Mucosa of descending colon (tissue), 3 donors: ENCODE data around the gene ATG16L1. TPM values are rescaled to one million over a fixed set of nuclear protein-coding genes. Genes with fewer than 3 reads are reported as not detected.

Source experiments
- ATAC-seq: fragments of 200-7000 bp; cut with Tn5 transposase; one replicate; pipeline ENCODE4 v1.9.1; 2020; ENCODE audit warnings: mild to moderate bottlenecking, moderate library complexity
- DNase-seq, 3 donors: peaks; one replicate each; pipeline ENCODE4 v3.0.0-alpha.2; 2020
- H3K36me3 ChIP-seq: fragments of 200-600 bp; one replicate; pipeline ENCODE4 v1.8.0; 2021; ENCODE audit warnings: low read depth, mild to moderate bottlenecking
- H3K4me1 ChIP-seq: fragments of 200-600 bp; one replicate; pipeline ENCODE4 v1.8.0; 2021; ENCODE audit warnings: low read depth, mild to moderate bottlenecking
- H3K4me3 ChIP-seq: fragments of 200-600 bp; one replicate; pipeline ENCODE4 v1.8.0; 2021; ENCODE audit warnings: mild to moderate bottlenecking
- H3K9me3 ChIP-seq: fragments of 200-600 bp; one replicate; pipeline ENCODE4 v1.8.0; 2021; ENCODE audit warnings: mild to moderate bottlenecking
- CTCF ChIP-seq: fragments of 200-600 bp; IDR thresholded peaks from one replicate; pipeline ENCODE4 v1.8.0; 2022; ENCODE audit warnings: antibody characterized with exemption, mild to moderate bottlenecking
- intact Hi-C, 2 donors: fragments of 100-400 bp; cut with DNase I in 1 of 2; cut with micrococcal nuclease in 1 of 2; formaldehyde crosslinking; loops; one replicate each; pipeline versions ENCODE4 v1.11.0 to v1.11.1; 2022; cut with DNase I, micrococcal nuclease
- total RNA-seq, 3 donors: library from RNA; stranded (reverse); fragmentation: NEBNext Ultra II Directional in 2 of 3; extraction: Animal tissue kit (Norgen Biotek cat#: 25700) in 2 of 3; gene quantifications; one replicate each; pipeline versions ENCODE4 v1.2.1 to v1.2.4, GENCODE V29; 2021 to 2023
- donor health status: DM: no; HTN: no; CAD: no; lungs with moderate emphysema.
- donor health status: DM: no; HTN: no; CAD: no.
- donor health status: DM: no; HTN: yes; CAD: no.

Gene ATG16L1
- total RNA-seq, 3 donors from 2014 or later = 29.5 to 42.9 (median 36.0) TPM

GRCh38 chr2:233260661-233261060, 9.2 kb downstream of the ATG16L1 start:
- H3K4me3 ChIP-seq = no peak overlapping the region
- DNase-seq (no peak), ATAC-seq (no peak)
- H3K36me3 ChIP-seq = peaks cover 25% of the 10 kb centered on the region
- no peaks in the 10 kb centered on the region for H3K4me1 ChIP-seq
- no peaks in the 10 kb centered on the region for H3K9me3 ChIP-seq
- intact Hi-C loops = loop anchor here in 1 of 2 donors (10.0 kb wide), 1 partner anchor 416 kb away; no protein-coding TSS in a partner anchor
- no peak for TF ChIP-seq CTCF

- Histone ChIP-seq H3K4me1 (no peaks in the 10 kb centered on the region), H3K9me3 (no peaks in the 10 kb centered on the region), H3K36me3 (peaks cover 30% of the 10 kb centered on the region), H3K4me3 (no peak overlapping the region)
- no peak for TF ChIP-seq CTCF
- no peak for ATAC-seq
- intact Hi-C loops = loop anchor here in 1 of 2 donors (10.0 kb wide), 1 partner anchor 417 kb away; no protein-coding TSS in a partner anchor
- DNase-seq = no peak
Observed at GRCh38 chr2:233261819-233262555, 10.5 kb downstream of the ATG16L1 start.

- ATAC-seq (no peak), DNase-seq (no peak)
- TF ChIP-seq CTCF = no peak
- Histone ChIP-seq H3K9me3 (no peaks in the 10 kb centered on the region), H3K36me3 (peaks cover 30% of the 10 kb centered on the region), H3K4me3 (no peak overlapping the region), H3K4me1 (no peaks in the 10 kb centered on the region)
- intact Hi-C loops = loop anchor here in 1 of 2 donors (10.0 kb wide), 1 partner anchor 418 kb away; no protein-coding TSS in a partner anchor
Observed at GRCh38 chr2:233262562-233262961, 11.1 kb downstream of the ATG16L1 start.

- Histone ChIP-seq H3K36me3 (peaks cover 30% of the 10 kb centered on the region), H3K9me3 (no peaks in the 10 kb centered on the region), H3K4me1 (no peaks in the 10 kb centered on the region), H3K4me3 (no peak overlapping the region)
- ATAC-seq = no peak
- intact Hi-C loops = loop anchor here in 1 of 2 donors (10.0 kb wide), 1 partner anchor 418 kb away; no protein-coding TSS in a partner anchor
- no peak for TF ChIP-seq CTCF
- DNase-seq = no peak
Observed at GRCh38 chr2:233263045-233263570, 11.6 kb downstream of the ATG16L1 start.

- H3K4me1 ChIP-seq = no peaks in the 10 kb centered on the region
- no peaks in the 10 kb centered on the region for H3K9me3 ChIP-seq
- no peak for DNase-seq
- ATAC-seq = no peak
- no peak for TF ChIP-seq CTCF
- intact Hi-C loops = loop anchor here in 1 of 2 donors (10.0 kb wide), 1 partner anchor 420 kb away; no protein-coding TSS in a partner anchor
- H3K36me3 ChIP-seq = peaks cover 30% of the 10 kb centered on the region
- H3K4me3 ChIP-seq = no peak overlapping the region
Observed at GRCh38 chr2:233264667-233265066, 13.2 kb downstream of the ATG16L1 start.
